Heart left ventricle (tissue), 13 donors: ENCODE data around the gene ASAP2.

Experiments used
- CTCF ChIP-seq, 12 donors: fragments of 200-600 bp; sonication (generic) in 4 of 12; IDR thresholded peaks; one replicate each; pipeline versions ENCODE4 v1.5.0 to v1.8.0; 2018 to 2022; ENCODE audit warnings: antibody characterized with exemption in 12 of 12, mild to moderate bottlenecking in 5 of 12
- POLR2A ChIP-seq, 2 donors: fragments of 450-650 bp; IDR thresholded peaks; one replicate each; pipeline ENCODE4 v1.6.1; 2017; ENCODE audit warnings: antibody characterized with exemption in 2 of 2, mild to moderate bottlenecking in 2 of 2, moderate library complexity in 2 of 2
- donor health status: ischemic (EF 13 %, LVEDD 7.1; RV severe dilation, severe dysfunction).
- donor health status: DM: no; HTN: yes; CAD: no.
- donor health status: DM: no; HTN: no; CAD: no.
- donor health status: ischemic (EF 25% LVEDD 6.9; RV normal size, moderate dysfunction).
- donor health status: ischemic (EF 25% LVEDD 5.7; RV mildly dilated, moderate dysfunction).
- donor health status: ischemic (EF 35%, LVEDD 5.7; RV mildly dilated, moderate dysfunction).
- donor health status: nonischemic (EF 11% LVEDD 7.7; RV severe dilation, severe dysfunction).
- donor health status: DM: yes; HTN: yes; CAD: no.
- donor health status: PGD.
- donor health status: ischemic (EF 29% LVEDD 5.4; RV normal size, mild dysfunction).
- donor health status: nonischemic (EF 23%, LVEDD 6.1; RV moderate dilation, normal function).

- TF ChIP-seq CTCF (IDR thresholded peaks at IDR 0.05) (no peak), POLR2A (IDR thresholded peaks at IDR 0.05) (no peak)
Observed at GRCh38 chr2:9194352-9194751, 12.3 kb upstream of the ASAP2 start.
